CD4-positive, alpha-beta T cell treated with Interleukin-21 for 1 hour (primary cell): ENCODE data around the gene ENPP6.
"Not testable (repeated sequence)": the region's sequence is repeated elsewhere in the genome, so short reads cannot be mapped to it uniquely, and the experiment has no call there.

Source experiments
- DNase-seq: peaks from one replicate; pipeline ENCODE4 v3.0.0-alpha.2; 2020

Gene ENPP6

GRCh38 chr4:184146951-184147350 lies 70.7 kb downstream of the ENPP6 start:
- no peak for DNase-seq

DNA sequence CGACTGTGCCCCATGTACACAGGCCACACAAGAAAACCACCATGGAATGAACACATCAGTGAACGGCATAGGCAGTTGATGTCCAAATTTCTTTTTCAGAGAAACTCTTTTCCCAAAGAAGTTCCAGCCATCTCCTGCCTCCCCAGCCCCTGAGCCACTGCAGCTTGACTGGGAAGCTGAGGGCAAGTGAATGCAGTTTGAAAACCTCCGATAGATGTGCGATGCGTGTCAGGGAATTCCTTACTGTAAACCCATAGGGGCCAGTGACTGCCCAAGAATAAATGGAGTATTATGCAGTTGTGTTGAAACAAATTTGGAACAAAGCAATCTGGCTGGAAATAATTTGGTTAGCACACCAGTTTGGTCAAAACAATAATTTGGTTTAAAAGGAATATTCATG lies 72.1 kb downstream of the ENPP6 start:
- no peak for DNase-seq

DNA sequence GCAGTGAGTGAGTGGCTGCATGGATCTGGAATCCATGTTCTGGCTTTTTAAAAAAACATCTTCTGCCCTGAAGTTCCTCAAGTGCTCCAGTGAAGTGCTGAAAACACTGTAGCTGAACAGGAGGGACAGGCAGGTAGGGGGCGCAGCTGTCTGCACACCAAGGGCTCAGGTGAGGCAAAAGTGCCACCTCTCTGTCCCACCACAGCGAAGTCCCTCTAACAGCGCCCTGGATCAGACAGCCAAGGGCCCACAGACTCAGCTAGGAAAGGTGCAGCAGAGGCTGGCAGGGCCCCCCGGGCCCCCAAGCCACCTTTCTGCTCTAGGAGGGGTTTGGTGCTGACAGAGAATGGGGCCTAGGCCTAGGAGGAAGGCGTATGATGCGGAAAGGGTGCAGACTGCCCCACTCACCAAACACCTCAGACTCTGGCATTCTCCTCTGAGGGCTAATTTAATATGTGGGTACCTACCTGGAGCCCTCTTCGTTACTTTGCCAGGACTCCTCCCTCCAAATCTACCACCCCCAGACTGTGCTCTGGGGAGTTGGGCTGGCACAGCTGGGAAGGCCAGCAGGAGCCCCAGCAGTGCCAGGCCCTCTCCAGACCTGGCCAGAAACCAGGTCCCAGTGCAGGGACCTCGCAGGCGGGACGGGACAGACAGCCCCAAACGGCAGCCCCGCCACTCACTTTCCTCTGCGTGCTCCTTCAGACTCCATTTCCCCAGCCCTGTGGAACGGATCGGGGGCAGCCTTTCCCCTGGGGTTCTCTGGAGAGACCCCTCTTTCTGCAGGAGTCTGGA lies 73.7 kb downstream of the ENPP6 start:
- no peak for DNase-seq

DNA sequence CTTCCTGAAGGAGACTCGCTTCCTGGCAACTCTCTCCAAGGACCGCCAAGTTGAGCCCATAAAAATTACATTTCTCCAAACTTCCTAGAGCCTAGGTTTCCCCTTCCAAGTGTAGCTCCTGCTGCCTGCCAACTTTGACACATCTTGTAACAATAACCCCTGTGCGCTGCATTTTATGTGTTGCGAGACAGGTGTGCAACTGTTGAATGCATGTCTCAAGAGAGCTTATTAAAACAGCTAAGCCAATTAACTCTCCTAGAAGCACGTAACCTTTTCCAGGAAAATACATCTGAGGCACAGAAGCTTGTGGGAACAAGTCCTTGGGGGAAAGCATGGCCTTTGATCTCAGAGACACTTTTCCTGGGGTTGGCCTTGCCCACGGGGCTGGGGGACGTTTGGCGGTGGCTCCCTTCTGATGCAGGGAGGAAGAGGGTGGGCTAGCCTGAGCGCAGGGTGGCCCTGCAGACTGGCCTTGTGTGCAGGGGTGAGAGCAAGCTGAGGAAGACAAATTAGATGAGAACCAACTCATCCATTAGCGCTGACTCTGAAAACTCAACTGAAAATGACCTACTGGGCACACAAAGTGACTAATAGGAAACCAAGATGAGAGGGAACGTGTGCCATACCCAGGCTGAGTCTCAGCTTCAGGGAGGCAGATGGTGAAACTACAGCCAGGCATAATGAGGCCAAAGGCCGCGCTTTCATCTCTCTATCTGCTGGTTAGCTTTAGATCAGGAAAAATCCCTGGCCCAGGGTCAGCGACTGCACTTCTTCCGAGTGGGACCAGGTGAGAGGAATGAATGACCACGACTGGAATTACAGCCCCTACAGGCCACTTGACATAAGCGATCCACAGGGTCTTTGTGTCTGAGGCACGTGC lies 75.3 kb downstream of the ENPP6 start:
- DNase-seq: no peak

- DNase-seq: not testable (repeated sequence)
These were observed 76.8 kb downstream of the ENPP6 start for GRCh38 chr4:184140901-184141300.

- no peak for DNase-seq
These were observed 81.1 kb downstream of the ENPP6 start for GRCh38 chr4:184136525-184136924.

- no peak for DNase-seq
These were observed 90.9 kb downstream of the ENPP6 start for GRCh38 chr4:184126800-184127199.

- DNase-seq: no peak
These were observed 94.9 kb downstream of the ENPP6 start for GRCh38 chr4:184122631-184123408.

- no peak for DNase-seq
These were observed 97.0 kb downstream of the ENPP6 start for GRCh38 chr4:184120549-184121127.

DNA sequence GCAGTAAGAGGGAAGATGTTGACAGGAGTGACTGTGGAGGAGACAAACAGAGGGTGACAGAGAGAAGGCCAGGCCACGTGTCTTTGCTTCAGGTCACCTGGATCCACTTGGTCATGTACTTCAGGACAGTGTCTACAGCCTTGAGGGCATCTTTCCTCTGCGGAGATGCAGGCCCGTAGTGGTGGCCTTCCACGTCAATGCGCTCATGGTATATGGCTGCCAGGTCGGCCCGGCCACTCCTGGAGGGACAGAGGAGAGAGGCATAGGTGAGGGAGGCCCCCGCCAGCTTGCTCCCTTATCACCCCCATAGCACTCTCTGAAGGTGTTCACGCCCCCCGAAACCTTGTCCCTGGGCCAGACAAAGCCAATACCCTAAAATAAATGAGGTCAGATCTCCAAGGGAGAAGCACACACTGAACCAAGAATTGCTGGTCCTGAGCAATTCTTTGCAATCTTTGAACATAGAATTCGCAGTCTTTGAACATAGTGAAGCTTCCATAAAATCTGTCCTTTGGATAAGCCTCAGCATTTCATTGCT lies 99.9 kb downstream of the ENPP6 start:
- DNase-seq: no peak

DNA sequence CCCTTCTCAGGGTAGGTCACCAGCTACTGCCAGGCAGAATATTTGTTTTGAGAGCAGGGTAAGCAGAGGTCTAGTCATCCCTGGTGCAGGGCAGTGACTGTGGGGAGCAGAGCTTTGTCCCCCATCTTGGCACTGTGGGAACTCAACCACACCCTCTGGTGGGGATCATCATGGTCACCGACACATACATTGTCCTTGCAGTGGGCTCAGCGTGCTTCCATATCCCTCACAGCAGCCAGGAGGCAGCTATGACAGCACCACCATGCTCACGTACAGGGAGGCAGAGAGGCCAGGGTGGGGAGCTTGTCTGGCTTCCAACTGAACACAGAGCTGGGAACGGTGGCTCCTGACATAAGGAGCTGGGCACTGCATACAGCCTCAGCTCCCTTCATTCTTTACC lies 102.3 kb downstream of the ENPP6 start:
- no peak for DNase-seq

DNA sequence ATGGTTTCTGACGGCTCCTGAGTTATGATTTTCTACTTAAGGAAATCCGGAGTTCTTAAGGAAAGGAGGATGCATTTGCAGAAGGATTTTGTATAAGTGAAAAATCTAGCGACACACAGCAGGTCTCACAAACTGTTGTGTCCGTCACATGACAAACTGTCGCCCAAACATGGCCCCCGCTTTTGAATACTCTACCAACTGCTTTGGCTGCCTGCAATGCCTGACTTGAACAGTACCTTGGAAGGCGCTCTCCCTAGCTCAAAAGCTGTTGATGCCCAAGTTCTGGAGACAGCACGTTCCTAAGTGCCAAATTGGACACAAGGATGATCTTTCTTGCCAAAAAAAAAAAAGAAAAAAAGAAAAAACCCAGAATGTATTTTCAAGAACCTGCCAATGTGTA lies 103.2 kb downstream of the ENPP6 start:
- DNase-seq: no peak

DNA sequence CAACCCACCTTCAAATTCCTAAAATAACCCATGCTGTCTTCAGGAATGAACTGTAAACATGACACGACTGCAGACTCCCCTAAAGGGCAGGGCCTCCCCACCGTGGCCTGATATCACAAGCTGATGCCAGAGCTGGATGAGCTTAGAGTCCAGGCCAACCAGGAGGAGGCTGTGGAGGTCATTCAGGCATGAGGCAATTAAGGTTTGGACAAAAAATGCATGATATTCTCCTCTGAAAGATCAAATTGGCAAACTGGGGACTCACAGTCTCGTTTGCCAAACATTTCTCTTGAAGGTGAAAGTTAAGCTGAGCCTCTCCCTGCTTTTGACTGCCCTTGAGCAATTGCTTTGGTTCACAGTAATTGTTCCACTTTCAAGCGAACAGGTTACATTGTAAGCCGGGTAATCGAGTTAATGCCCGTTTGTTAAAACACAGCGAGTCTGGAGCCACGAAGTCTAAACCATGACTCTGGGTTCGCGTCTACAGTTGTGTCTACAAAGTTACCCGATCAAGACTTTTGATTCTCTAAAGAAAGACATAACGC lies 105.6 kb downstream of the ENPP6 start:
- DNase-seq: no peak

DNA sequence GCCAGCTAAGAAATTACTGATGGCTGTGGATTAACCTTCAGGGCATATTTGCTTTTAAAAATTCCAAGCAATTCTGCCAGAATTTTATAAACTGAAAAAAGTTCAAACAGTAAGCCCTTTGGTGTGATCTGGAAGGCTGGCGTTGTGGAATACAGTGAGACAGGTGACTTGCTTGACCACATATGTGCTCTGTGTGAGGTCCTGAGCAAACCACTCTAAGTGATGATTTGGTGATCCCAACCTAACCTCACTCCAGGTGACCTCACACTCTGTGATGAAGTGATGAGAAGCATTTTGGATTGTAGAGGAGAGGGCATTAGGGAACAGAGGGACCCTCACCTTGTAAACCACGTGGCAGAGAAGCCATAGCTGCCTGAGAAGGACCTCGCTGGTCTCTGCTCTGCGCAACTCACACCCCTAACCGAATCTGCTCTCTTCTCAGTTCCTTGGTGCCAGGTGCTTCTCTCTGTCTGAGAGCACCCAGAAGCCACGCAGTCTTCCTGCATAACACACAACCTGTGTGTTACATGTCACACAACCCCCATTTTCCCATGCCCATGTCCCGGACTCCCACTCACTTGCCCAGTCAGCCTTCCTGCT lies 106.3 kb downstream of the ENPP6 start:
- no peak for DNase-seq

DNA sequence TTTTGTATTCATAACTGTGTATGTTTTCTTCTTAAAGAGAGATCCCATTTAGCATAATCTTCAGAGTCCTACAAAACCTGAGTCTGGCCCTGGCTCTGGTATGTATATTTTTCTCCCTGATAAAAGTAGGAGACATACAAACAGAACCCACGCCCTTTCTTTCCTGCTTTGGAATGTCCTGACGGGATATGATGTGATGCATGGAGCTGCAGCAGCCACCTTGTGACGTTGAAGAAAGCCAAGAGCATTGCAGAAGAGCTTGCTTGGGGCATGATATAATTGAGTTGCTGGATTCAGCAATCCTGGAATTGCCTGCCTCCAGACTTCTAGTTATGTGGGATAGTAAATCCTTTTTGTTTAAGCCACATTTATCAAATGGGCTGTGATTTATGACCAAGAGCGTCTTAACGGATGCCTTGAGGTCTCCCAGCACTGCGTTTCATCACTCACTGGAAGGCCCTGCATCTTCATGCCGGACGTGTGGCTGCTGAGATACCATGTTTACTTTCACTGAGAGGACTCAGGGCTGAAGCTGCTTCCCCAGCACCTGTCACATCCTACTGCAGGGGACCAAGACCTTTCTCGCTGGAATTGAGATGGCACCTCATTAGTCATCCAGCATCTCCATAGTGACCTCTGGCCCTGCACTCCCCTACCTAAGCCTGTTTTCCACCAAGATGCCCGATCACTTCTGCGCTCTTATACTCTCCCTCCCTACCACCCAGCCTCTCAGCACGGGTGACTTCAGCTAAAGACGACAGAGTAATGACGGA lies 107.0 kb downstream of the ENPP6 start:
- no peak for DNase-seq

DNA sequence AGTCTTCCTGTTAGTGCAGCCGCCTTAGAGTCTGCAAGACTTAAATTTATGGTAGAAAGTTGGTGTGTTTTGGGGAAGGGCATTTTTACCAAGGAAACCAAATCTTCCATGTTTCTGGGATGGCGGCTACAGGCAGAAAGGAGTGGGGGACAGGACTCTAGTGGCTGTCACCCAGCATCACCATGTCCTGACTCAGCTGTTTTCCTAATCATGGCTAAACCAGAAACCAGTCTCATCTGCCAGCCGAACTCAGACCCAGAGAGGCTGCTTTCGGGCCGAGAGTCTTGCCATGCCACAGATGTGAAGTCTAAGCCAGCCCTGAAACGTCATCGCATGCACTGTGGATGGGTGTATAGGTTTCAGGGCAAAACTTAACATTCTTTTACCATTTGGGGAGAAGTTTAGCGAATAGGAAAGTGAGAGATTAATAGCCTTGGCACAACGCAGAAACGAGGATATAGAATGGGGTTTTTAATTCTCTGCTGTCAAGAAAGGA lies 109.6 kb downstream of the ENPP6 start:
- no peak for DNase-seq

DNA sequence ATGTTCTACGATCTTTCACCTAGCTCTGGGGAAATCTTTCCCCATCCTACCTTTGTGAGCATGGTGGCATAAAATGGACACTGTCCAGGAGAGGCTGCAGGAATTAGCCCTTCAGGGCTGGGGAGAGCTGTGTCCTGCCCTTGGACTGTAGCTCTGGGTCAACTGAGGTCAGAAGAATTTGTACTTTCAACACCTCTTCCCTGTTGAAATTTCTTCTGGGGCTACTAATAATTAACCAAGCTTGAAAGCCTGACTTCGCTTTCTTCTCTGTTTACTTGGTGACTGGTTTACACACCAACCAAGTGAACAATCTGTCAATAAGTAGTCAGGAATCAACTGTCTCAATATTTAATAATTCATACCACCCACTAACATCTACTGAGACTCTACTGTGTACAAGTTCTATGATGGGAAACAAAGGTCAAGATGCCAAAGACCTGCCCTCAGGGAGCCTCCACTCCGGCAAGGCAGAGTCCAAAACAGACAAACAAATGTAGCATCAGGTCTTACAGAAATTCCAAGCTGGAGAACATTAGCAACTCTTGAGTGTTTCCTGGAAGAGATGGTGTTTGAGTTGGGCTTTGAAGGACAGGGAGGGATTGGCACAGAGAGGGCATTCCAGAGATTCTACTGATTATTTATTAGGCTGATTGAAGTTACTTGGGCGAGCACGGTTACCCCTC lies 113.1 kb downstream of the ENPP6 start:
- DNase-seq: no peak

GRCh38 chr4:184103527-184104264 lies 114.0 kb downstream of the ENPP6 start:
- no peak for DNase-seq

- no peak for DNase-seq
These were observed 114.7 kb downstream of the ENPP6 start for GRCh38 chr4:184102927-184103326.

DNA sequence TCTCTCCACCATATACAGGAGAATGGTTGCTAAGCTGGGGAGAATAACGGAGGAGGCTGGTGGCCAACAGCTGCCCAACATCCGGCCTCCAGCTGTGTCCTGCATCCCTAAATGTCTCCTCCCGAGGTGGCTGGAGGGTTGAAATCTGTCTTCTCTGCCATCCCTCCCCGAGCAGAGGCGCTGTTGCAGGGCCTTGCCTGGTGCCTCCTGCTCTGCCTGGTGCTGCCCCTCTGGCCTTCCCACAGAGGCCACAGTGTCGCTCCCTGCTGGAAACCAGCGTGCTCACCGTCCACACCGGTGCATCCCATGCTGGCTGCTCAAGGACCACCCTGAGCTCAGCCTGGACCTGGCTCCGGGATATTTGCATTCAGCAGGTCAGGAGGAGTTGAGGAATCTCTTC lies 115.2 kb downstream of the ENPP6 start:
- DNase-seq: no peak
